SK-N-MC (cell line): ENCODE data around the gene ETV5.

ENCODE experiments used
- EZH2 ChIP-seq: fragments of 200-600 bp; sonication (generic); IDR thresholded peaks from one replicate; pipeline ENCODE4 v1.6.1; 2017; ENCODE audit warnings: antibody characterized with exemption
- POLR2AphosphoS5 ChIP-seq: IDR thresholded peaks from 2 replicates; pipeline ENCODE4 v1.6.1; 2012; ENCODE audit warnings: mild to moderate bottlenecking, low read depth, low read length, borderline replicate concordance

DNA sequence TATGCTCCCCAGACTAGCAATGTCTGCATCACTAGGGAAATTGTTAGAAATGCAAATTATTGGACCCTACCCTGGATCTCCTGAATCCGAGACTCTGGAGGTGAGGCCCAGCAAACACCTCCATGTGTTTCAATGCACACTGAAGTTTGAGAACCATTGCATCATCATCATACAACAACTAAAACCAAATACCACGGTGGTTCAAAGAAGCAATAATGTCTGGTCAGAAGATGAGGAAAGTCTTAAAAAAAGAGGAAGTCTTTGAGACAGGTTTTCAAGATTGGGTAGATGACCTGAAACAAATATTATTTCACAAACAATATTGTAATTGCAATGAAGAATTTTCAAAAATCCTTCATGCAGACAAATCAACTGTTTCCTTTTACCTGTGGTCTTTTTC is 110.8 kb downstream of the ETV5 start:
- TF ChIP-seq POLR2AphosphoS5 (no peak), EZH2 (no peak)
